Colonic mucosa (tissue), 4 donors: ENCODE measurements around the gene SNN. TPM values are rescaled to one million over a fixed set of nuclear protein-coding genes. Genes with fewer than 3 reads are reported as not detected.

Experiments used
- DNase-seq: peaks from one replicate; pipeline ENCODE4 v3.0.0-alpha.2; 2020
- H3K27ac ChIP-seq: fragments of 200-600 bp; one replicate; pipeline ENCODE4 v1.8.0; 2021
- H3K27me3 ChIP-seq: fragments of 200-600 bp; one replicate; pipeline ENCODE4 v1.8.0; 2021
- H3K36me3 ChIP-seq: fragments of 200-600 bp; one replicate; pipeline ENCODE4 v1.8.0; 2021
- H3K4me1 ChIP-seq: fragments of 200-600 bp; one replicate; pipeline ENCODE4 v1.8.0; 2021; ENCODE audit warnings: mild to moderate bottlenecking
- H3K4me3 ChIP-seq: fragments of 200-600 bp; one replicate; pipeline ENCODE4 v1.8.0; 2021
- H3K9ac ChIP-seq, 2 donors: one replicate each; pipeline ENCODE4 v1.7.0; 2013; ENCODE audit warnings: control low read depth in 2 of 2, low read depth in 2 of 2, low read length in 2 of 2
- H3K9me3 ChIP-seq: fragments of 200-600 bp; one replicate; pipeline ENCODE4 v1.8.0; 2021
- intact Hi-C: fragments of 100-400 bp; cut with DNase I; formaldehyde crosslinking; loops from one replicate; pipeline ENCODE4 v1.14.1; 2022
- total RNA-seq, 2 donors: library from RNA; stranded (reverse); fragmentation: NEBNext Ultra II Directional in 1 of 2; extraction: Animal tissue kit (Norgen Biotek cat#: 25700) in 1 of 2; gene quantifications; one replicate each; pipeline ENCODE4 v1.2.1, GENCODE V29; 2021
- TF ChIP-seq, protein P1 (sequence below): fragments of 200-600 bp; IDR thresholded peaks from one replicate; pipeline ENCODE4 v1.8.0; 2022; ENCODE audit warnings: antibody characterized with exemption, mild to moderate bottlenecking
- donor health status: healthy.
- donor health status: DM: no; HTN: no; CAD: no.
- donor health status: DM: no; HTN: no; CAD: no.

SNN gene
- total RNA-seq, 2 donors from 2014 or later, result 2.4 to 5.6 TPM

GRCh38 chr16:11681556-11681955 is 13.3 kb downstream of the SNN start:
- H3K27ac ChIP-seq, result peak overlapping the region; percentile 5
- peaks cover 19% of the 10 kb centered on the region for H3K36me3 ChIP-seq
- no peaks in the 10 kb centered on the region for H3K9me3 ChIP-seq
- TF ChIP-seq, protein P1, sequence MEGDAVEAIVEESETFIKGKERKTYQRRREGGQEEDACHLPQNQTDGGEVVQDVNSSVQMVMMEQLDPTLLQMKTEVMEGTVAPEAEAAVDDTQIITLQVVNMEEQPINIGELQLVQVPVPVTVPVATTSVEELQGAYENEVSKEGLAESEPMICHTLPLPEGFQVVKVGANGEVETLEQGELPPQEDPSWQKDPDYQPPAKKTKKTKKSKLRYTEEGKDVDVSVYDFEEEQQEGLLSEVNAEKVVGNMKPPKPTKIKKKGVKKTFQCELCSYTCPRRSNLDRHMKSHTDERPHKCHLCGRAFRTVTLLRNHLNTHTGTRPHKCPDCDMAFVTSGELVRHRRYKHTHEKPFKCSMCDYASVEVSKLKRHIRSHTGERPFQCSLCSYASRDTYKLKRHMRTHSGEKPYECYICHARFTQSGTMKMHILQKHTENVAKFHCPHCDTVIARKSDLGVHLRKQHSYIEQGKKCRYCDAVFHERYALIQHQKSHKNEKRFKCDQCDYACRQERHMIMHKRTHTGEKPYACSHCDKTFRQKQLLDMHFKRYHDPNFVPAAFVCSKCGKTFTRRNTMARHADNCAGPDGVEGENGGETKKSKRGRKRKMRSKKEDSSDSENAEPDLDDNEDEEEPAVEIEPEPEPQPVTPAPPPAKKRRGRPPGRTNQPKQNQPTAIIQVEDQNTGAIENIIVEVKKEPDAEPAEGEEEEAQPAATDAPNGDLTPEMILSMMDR, result no peak
- H3K9ac ChIP-seq, result no peak overlapping the region
- H3K27me3 ChIP-seq, result no peaks in the 10 kb centered on the region
- DNase-seq, result no peak
- intact Hi-C loops, result no loop called here
- H3K4me3 ChIP-seq, result no peak overlapping the region
- peaks cover 16% of the 10 kb centered on the region for H3K4me1 ChIP-seq

DNA sequence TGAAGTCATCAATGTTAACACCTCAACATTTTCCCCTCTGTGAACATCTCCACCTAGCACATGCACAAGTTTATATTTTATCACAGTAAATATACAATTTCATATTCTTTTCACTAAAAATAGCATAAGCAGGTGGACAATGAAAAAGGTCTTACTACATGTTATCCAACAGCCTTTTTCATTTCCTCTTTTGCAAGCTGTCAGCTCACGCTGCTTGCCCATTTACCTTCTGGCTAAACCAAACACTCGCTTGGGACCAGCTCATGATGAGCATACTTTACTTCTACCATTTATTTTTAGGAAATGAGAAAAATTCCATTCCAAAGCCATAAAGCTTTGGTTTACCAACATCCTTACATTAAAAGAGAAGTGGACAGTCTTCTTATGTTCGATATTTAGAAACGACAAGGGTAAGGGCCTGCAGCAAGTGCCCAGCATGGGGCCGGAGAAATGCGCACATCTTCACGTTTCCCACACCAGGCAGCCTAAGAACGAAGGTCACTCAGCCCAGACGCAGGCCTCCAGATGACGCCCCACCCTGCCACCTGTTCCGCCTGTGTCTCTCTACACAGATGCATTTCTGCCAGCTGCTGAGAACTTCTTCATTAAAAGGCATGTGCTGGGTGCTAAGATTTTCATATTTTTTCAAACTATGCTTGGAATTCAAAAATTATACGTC is 13.9 kb downstream of the SNN start:
- Histone ChIP-seq H3K27ac (peak overlapping the region; percentile 25), H3K36me3 (peaks cover 19% of the 10 kb centered on the region)

GRCh38 chr16:11682655-11683096 is 14.4 kb downstream of the SNN start:
- Histone ChIP-seq H3K4me3 (no peak overlapping the region), H3K27me3 (no peaks in the 10 kb centered on the region), H3K36me3 (peaks cover 19% of the 10 kb centered on the region), H3K9ac (no peak overlapping the region), H3K27ac (peak overlapping the region; percentile 25), H3K4me1 (peaks cover 16% of the 10 kb centered on the region), H3K9me3 (no peaks in the 10 kb centered on the region)
- TF ChIP-seq, protein P1, result no peak
- intact Hi-C loops, result no loop called here
- no peak for DNase-seq

More for the DNA sequence above, 13.9 kb downstream of the SNN start:
- intact Hi-C loops, result no loop called here
- H3K4me3 ChIP-seq, result no peak overlapping the region
- peaks cover 16% of the 10 kb centered on the region for H3K4me1 ChIP-seq
- no peak overlapping the region for H3K9ac ChIP-seq
- TF ChIP-seq, protein P1, result no peak
- no peaks in the 10 kb centered on the region for H3K9me3 ChIP-seq
- peak; percentile 71 for DNase-seq
- H3K27me3 ChIP-seq, result no peaks in the 10 kb centered on the region

DNA sequence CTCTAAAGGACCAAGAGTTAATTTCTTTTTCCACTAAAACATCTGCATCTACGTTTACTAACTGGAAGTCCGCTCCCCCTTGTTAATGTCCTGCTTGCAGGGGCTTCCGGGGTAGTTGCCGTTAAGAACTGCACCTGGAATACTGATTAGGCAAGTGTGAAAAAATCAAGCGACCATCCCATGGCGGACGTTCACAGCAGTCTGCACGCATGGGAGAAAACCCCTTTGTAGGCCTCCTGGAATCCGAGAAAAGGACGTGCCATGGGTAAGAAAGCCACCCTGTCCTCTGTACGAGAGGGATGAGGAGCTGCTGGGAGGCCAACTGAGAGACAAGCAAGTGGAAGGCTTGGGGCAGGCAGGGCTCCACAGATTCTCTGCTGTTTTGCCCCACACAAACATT is 14.9 kb downstream of the SNN start:
- H3K4me3 ChIP-seq, result no peak overlapping the region
- peaks cover 16% of the 10 kb centered on the region for H3K4me1 ChIP-seq
- H3K27me3 ChIP-seq, result no peaks in the 10 kb centered on the region
- no peak for DNase-seq
- intact Hi-C loops, result no loop called here
- H3K9ac ChIP-seq, result no peak overlapping the region
- no peak overlapping the region for H3K27ac ChIP-seq
- H3K36me3 ChIP-seq, result peaks cover 19% of the 10 kb centered on the region
- H3K9me3 ChIP-seq, result no peaks in the 10 kb centered on the region
- TF ChIP-seq, protein P1, result no peak

GRCh38 chr16:11684231-11685025 is 16.2 kb downstream of the SNN start:
- DNase-seq, result no peak
- no peak overlapping the region for H3K9ac ChIP-seq
- no peak overlapping the region for H3K27ac ChIP-seq
- H3K36me3 ChIP-seq, result peaks cover 14% of the 10 kb centered on the region
- TF ChIP-seq, protein P1, result no peak
- H3K4me1 ChIP-seq, result peaks cover 16% of the 10 kb centered on the region
- H3K4me3 ChIP-seq, result no peak overlapping the region
- intact Hi-C loops, result no loop called here
- no peaks in the 10 kb centered on the region for H3K27me3 ChIP-seq
- no peaks in the 10 kb centered on the region for H3K9me3 ChIP-seq
